ENCODE measurements around the gene PCCA. TPM values are rescaled to one million over a fixed set of nuclear protein-coding genes. Genes with fewer than 3 reads are reported as not detected.
A peak's percentile ranks its signal among the peaks of the same experiment; 100 is the strongest.
"Not testable (repeated sequence)": the region's sequence is repeated elsewhere in the genome, so short reads cannot be mapped to it uniquely, and the experiment has no call there.

The PCCA gene
- total RNA-seq, 1 donor from 2014 or later = 53.6 TPM

DNA sequence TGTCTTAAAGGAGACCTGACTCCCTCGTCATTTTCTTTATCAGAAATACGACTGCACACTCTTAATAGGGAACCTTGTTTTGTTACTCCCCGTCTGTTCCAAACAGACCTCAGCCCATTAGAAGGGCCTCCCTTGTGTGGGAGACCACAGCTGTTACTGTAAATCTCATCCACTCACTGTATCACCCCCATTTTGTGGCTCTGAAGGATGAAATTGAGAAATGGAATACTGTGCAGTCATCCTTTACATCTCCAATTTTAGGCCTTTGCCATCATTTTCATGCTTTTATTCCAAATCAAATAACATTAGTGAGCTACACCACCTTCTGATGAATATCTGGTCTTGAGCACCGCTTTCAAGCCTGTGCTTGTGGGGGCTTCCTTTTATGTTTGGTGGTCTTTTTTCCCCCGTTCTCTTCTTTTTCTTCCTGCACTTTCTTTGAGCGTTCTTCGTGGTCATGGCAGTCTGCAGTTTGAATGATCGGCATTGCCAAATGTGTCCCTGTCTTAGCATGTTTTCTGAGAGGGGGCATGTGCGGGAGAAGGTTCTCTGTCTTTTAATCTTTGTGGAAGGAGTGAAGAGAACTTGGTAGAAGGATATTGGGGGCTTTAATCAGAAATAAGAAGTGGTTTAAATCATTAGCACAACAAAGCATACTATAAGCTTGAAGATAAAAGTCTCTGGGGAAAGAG, 433.9 kb downstream of the PCCA start:
- DNase-seq (ENCODE audit: low spot score) = no peak

DNA sequence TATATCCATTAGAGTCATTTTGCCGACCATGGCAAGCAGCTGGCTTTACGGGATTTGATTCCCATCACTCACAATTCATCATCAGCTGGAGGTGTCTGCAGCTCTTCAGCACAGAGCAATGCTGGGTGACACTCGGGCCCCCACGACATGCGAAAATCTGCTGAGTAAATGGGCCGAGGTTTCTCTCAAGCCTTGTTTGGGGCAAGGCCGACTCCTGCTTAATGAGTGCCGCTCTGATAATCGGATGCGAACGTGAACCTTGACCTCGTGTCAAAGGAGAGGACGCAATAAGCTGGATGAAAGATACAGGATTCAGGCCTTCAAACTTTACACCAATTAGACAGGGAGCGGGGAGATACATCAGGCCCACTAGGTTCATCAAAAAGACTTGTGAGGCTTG, 434.5 kb downstream of the PCCA start:
- DNase-seq (ENCODE audit: low spot score) = no peak

DNA sequence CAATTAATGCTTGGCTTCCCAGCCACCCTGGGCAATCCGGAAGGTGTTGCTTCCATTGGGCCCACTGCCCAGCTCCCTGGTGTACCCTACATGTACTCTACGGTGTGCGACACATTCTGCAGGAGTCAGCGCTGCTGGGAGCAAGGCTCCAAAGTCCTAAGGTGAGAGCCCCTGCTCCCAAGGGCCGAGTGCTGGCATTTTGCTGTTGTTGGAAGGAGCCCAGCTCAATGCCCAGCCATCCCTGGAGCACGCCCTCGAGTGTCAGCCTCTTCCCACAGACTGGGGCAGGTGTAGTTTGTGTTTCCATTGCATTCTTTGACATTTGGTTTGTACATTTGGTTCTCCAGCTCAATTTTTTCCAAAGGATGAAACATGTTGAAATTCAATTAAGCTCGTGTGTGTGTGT, 435.1 kb downstream of the PCCA start:
- DNase-seq (ENCODE audit: low spot score) = no peak

DNA sequence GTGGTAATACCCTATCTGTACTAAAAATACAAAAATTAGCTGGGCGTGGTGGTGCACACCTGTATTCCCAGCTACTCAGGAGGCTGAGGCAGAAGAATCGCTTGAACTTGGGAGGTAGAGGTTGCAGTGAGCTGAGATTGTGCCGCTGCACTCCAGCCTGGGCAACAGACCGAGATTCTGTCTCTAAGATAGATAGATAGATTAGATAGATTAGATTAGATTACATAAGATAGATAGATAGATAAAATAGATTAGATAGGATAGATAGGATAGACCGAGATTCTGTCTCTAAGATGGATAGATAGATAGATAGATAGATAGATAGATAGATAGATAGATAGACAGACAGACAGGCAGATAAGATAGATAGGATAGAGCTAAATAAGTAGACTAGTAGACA, 435.8 kb downstream of the PCCA start:
- not testable (repeated sequence) for DNase-seq (ENCODE audit: low spot score)

DNA sequence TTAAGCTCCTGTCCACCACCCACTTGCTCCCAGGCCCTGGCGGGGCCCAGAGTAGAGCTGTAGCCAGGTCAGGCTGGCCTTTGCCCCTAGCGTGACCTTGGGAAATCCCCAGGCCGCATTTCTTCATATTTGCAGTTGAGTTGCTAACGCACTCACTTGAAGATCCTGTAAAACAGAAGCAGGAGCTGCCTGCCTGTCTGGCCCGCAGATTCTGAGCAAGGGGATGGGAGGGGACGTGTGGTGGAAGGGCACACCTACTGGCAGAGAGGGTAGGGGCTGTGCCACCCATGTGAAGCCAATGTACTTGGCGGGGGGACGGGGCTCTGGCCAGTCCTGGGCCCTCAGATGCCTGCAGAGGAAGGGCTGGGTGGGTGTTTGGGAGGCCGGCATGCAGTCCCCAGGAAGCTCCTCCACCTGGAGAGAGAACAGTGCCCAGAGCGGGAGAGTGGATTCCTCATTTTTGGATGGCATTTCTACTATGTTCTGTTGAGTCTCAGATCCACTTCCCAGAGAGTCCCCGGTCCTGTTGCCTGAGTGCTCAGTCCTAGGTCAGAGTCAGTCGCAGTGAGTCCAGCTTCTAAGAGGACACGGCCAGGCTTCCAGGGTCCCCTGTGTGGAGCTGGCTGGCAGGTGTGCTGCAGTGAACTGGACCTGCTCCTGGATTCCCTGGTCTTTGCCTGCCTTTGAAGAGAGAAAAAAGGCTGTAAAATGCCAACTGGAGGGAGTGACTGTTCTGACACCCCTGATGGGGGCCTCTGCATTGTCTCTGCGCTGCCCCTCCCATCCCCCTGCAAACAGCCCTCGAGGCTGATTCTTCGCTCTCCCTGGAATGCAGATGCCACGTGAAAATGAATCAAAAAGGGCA, 436.8 kb downstream of the PCCA start:
- DNase-seq (ENCODE audit: low spot score) = no peak

DNA sequence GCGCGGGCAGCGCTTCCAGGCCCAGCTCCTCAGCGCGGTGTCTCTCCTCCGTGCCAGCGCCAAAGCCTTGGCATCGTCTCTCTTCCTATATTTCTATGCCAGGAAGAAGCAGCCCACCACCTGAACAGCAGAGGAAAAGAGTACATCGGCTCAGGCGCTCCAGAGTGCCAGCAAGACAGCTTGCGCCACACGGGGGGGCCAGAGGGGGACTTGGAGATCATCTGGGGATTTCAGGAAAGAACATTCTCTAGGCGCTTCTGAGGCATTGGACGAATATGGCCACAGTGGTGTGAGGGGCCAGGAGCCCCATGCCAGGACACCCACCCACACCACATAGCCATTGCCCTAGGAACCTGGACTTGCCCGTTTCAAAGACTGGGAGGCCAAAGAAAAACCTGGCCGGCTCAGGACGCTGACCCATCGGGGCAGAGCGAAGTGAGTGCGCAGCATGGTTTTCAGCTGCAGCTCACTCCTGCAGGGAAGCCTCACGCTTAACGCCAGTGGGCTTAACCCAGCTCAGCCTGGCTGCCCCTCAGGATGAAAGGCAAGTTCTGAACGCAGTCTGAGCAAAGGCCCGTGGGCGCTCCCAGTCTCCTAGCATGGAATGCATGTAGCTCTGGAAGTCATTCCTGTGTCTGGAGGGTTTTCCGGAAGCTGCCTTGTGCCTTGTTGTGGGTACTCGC, 437.6 kb downstream of the PCCA start:
- DNase-seq (ENCODE audit: low spot score) = no peak

DNA sequence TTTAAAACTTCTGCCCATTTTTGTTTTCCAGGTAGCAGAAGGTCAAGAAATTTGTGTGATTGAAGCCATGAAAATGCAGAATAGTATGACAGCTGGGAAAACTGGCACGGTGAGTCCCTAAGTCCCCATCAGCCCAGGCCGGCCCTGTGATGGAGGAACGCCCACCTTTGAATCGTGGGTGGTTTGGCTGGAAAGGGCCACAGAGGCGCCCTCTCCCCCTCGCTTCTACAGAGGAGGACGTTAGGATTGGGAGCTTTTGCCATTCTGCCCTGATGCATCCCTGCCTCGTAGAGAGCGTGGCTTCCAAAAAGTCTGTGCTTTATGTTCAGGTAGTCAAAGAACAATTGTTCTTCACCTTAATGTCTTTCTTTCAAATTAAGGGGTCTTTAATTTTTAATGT, 438.8 kb downstream of the PCCA start:
- DNase-seq (ENCODE audit: low spot score) = no peak

DNA sequence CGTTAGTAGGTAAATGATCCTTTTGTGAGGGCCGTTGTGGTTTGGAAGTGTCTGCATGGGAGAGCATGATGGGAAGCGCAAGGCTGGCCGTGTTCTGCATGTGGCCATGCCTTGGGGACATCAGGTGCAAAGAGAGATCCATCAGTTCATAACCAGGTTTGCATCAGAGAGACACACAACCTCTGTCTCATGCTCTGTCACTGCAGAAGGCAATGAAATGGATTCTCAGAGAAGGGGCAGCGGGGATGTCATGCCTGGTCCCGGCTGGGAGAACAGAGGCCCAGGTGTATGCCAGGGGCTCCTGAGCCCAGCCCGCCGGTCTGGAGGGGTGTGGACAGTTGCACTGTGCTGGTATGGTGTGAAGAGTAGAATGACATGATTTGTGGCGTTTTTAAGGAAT, 439.5 kb downstream of the PCCA start:
- DNase-seq (ENCODE audit: low spot score) = no peak

DNA sequence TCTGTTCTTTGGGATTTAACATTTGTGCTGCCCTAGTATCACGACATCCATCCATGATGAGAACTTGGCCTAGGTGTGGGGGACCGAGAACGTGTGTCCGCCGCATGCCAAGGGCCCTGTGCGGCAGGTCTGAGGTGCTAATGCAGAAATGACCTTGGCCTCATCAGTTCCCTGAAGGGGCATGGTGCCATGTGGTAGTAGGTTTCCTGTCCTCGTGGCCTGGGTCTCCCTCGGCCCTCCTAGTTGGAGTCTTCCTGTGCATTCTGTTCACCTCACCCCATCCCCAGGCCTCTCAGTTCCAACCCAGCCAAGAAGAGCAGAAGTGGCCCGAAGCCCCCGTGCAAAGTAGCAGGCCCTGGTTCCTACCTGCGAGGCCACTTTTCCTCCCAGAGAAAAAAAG, 439.9 kb downstream of the PCCA start:
- no peak for DNase-seq (ENCODE audit: low spot score)

DNA sequence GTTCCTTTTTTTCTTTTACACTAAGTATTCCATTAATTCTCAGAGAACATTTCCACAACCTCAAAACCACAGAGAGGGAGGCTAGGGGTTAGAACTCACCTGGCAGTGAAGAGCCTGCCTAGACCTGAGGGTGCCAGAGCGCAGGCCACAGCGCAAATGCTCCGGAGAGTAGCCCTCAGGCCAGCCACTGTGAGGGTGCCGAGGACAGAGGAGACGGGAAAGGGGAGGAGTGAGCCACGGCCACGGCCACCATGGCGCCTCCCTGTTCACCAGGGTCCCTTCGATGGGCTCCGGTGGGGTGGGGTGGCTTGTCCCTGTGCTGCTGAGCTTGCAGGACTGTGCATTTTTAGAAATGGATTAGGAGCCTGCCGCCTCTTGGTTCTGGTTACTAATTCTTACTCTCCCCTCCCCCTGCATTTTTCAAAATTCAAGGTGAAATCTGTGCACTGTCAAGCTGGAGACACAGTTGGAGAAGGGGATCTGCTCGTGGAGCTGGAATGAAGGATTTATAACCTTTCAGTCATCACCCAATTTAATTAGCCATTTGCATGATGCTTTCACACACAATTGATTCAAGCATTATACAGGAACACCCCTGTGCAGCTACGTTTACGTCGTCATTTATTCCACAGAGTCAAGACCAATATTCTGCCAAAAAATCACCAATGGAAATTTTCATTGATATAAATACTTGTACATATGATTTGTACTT, 440.9 kb downstream of the PCCA start:
- DNase-seq (ENCODE audit: low spot score) = no peak

DNA sequence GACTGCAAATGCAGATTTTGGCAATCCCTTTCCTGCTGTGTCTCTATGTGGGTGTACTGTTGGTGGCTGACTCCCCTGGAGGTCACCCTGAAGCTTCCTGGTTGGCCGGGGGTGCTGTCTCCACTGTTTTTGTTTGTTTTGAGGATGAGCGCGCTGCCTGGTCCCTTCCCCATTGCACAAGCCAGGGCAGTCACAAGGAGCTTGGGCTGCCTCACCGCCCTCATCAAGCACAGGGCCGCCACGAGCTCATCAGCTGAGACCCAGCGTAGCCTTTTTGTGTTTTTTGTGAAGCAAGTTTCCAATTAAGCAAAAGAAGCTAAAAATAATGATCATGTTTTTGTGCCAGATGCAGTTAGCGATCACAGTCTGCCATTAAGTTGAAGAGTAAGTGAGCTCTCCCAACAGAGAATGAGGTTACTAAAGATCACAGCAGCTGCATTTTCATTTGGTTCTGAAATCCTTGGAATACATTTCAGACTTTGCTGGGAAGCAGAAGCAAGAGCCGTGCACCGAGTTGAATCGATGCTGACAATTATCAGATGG, 441.8 kb downstream of the PCCA start:
- no peak for DNase-seq (ENCODE audit: low spot score)

DNA sequence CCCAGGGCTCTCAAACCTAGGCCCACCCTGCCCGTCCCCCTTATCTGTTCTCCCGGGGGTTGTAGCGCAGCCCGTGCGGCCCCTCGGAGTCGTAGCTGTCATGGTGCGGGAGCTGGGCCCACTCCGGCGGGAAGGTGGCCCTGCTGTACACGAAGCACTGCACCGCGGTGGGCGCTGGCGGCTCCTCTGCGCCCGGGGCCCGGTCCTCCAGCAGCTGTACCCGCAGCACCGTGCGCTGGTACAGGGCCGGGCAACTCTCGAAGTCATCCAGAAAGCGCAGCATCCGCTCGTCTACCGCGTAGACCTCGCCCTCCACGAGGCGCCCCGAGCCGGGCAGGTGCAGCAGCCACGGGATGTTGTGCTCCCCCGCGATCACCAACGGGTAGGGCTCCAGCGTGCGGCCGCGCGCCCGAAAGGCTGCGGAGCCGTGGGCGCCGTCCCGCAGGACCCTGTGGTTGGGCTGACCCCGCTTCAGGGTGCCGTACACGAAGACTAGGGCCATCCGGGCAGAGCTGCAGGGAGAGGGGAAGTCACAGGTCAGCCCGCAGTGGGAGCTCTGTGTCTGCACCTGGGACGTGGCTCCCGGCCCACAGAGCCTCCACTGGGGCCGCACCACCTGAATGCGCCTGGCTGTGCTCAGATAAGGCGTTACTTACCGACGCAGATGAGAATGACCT, 443.3 kb downstream of the PCCA start:
- DNase-seq (ENCODE audit: low spot score) = no peak

DNA sequence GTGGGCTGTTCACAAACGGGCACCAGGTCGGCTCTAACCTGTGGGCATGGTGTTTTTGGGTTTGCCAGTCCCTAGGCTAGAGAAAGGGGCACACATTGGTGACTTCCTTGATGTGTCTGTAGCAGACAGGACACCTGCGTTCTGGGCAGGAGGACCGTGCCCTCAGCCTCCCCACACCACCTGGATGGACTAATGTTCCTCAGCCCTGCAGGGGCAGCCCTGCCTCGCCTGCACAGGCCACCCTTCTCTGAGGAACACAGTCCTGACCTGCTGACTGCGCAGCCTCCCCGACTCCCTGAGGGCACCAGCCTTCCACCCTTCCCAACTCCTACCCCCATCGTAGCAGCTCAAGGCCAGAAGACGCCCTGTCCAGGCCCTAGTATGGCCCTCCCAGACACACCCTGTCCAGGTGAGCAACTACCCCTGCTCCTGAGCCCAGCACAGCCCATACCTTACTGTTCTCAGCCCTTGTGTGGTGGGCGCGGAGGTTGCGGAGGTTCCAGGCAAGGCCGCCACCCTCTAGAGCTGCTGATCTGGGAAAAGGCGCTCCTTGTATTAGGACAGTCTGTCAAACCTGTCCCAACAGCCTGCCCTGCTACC, 444.0 kb downstream of the PCCA start:
- DNase-seq (ENCODE audit: low spot score) = no peak

DNA sequence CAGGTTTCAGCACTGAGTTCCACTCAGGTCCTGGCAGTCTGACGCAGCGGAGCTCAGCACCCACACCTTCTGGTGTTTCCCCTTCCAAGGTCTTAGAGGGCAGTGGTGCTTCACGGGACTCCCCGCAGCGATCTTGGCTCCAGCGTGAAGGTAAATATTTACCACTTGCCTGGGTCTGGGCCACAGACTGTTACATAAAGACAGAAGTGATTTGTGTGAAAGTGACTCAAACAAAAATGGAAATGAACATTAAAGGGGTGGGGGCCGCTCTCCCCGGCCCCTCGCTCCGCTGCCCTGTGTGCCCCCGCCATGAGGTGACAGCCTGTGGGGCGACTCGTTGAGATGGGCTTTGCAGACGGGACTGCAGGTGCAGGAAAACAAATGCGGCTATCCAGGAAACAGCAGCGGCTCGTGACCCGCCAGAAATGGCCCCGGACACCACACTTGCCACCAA, 444.7 kb downstream of the PCCA start:
- DNase-seq (ENCODE audit: low spot score) = no peak

DNA sequence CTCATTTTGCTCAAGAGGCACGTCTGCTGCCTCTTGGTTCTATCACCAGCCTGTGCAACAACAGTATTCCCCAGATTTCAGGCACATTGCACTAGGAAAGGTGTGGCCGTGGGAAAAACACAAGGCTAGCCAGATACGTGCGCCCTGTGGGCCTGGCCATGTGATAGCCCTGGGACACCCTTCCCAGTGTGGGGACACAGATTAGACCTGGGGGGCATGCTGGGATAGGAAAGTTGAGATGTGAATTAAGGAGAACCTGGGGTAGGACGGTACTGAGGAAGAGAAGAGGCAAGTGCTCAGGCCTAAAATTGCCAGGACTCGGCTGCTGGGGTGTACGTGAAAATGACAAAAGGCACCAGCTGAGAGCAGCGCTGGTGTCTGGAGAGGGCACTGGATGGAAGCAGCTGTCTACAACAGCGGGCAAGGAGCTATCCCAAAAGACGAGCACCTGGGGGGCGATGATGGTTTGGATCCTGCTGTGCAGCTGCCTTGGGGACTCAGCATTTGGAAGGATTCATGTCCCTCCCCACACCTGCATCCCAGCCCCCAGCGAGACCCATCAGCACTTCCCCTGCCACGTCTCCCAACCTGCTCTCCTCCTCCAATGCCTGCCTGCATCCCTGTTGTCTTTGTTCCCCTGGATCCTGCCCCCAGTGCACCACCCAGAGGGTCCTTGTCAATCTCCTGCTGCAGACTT, 445.4 kb downstream of the PCCA start:
- peak; percentile 68 for DNase-seq (ENCODE audit: low spot score)

DNA sequence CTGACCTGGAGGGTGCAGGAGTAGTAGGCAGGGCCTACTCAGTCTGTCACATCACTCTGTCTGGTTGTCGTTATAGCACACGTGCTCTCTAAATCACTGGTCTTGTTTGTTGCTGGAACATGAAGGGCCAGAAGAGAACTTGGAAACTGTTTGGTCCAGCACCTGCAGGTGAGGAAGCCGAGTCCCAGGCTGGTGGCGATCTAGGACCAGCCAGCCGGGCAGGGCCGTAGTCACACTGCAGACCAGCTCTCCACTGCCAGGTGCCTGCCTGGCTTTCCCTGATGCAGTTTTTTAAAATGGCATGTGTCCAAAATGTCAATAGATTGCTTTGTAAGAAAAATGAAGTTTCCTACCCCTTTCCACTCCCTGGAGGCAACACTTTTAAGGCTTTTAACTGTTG, 446.0 kb downstream of the PCCA start:
- DNase-seq (ENCODE audit: low spot score) = no peak

DNA sequence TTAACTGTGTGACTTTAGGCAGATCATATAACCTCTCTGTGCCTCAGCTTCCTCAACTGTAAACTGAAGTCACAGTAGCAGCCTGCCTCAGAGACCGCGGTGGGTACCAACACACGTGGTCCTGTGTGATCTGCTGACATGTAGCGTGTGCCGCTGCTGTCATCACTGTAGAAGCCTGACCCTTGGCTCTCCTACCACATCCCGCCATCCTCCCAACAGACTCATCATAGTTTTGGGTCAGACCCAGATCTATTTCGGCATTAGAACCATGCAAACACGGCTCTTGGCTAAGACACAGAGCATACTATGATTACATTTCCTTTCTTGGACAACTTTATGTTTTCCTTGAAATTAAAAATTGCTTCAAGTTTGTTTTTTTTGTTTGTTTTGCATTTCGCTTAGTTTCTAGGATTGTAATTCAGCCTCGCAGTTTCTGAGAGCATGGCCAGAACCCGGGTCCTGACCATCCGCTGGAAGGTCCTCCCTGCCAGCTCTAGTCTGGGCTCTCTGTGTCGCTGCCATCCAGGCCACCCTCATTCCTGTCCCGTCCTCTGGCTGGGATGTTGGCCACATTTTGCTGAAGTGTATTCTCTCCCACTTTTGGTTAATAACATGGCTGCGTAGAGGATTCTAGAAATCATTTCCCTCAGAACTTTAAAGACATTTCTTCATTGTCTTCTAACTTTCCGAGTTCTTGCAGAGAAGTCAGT, 446.7 kb downstream of the PCCA start:
- no peak for DNase-seq (ENCODE audit: low spot score)

DNA sequence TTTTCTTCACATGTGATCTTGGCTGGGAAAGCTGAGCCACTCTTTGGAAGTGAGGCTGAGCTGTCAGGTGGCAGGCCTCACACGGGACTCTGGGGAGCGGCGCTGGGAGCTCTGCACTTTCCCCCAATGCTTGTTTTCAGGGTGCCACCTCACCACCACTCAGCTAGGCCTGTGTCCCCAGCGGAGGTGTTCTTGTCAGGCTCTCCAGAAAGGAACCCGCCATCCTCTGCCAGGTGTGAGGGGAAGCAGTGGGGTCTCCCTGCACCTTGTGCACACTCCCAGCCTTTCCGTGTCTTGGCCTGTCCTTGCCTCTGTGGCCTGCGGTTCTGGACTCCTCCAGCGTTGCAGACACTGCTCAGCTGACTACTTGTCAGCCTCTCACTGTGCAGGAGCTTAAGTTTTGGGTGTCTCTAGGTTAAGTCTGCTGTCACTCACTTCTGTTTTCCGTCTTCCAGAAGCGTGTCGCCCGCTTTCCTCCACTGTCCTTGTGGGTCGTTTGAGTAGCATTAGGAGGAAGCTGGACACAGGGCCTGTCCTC, 447.8 kb downstream of the PCCA start:
- DNase-seq (ENCODE audit: low spot score) = no peak

DNA sequence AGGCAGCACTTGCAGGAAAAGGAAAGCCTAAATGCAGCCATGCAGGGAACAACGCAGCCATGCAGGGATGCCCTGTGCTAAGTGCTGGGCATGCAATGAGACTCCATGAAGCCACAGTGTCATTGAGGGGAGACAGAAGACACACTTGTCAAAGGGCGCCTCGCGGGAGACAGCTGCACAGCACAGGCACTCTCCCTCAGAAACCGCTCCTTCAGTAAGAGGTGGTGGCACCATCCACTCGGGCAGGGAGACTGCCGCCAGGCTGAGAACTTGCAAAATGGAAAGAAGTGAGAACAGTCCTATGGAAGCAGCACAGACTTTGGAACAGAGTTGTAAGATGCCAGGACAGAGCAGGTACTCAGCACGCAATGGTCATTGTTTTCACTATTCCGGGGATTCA, 448.6 kb downstream of the PCCA start:
- no peak for DNase-seq (ENCODE audit: low spot score)
